ENCODE data around the gene SLC44A1.

Gene SLC44A1

GRCh38 chr9:105473221-105473620 is 228.8 kb downstream of the SLC44A1 start:
- DNase-seq (ENCODE audit: low spot score): no peak

GRCh38 chr9:105475302-105475701 is 230.9 kb downstream of the SLC44A1 start:
- no peak for DNase-seq (ENCODE audit: low spot score)

GRCh38 chr9:105479846-105480245 is 235.4 kb downstream of the SLC44A1 start:
- DNase-seq (ENCODE audit: low spot score): no peak

GRCh38 chr9:105483618-105484017 is 239.2 kb downstream of the SLC44A1 start:
- DNase-seq (ENCODE audit: low spot score): no peak

GRCh38 chr9:105484226-105484625 is 239.8 kb downstream of the SLC44A1 start:
- DNase-seq (ENCODE audit: low spot score): no peak

GRCh38 chr9:105485131-105485530 is 240.7 kb downstream of the SLC44A1 start:
- no peak for DNase-seq (ENCODE audit: low spot score)
